ENCODE data around the gene L3MBTL4. TPM values are rescaled to one million over a fixed set of nuclear protein-coding genes. Genes with fewer than 3 reads are reported as not detected.

L3MBTL4 gene
- total RNA-seq, 1 donor from 2014 or later: 16.2 TPM

- TF ChIP-seq, protein P1, sequence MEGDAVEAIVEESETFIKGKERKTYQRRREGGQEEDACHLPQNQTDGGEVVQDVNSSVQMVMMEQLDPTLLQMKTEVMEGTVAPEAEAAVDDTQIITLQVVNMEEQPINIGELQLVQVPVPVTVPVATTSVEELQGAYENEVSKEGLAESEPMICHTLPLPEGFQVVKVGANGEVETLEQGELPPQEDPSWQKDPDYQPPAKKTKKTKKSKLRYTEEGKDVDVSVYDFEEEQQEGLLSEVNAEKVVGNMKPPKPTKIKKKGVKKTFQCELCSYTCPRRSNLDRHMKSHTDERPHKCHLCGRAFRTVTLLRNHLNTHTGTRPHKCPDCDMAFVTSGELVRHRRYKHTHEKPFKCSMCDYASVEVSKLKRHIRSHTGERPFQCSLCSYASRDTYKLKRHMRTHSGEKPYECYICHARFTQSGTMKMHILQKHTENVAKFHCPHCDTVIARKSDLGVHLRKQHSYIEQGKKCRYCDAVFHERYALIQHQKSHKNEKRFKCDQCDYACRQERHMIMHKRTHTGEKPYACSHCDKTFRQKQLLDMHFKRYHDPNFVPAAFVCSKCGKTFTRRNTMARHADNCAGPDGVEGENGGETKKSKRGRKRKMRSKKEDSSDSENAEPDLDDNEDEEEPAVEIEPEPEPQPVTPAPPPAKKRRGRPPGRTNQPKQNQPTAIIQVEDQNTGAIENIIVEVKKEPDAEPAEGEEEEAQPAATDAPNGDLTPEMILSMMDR (IDR thresholded peaks at IDR 0.05): no peak
- Histone ChIP-seq H3K27ac (no peak overlapping the region), H3K9me3 (no peaks in the 10 kb centered on the region), H3K4me3 (no peak overlapping the region), H3K27me3 (no peaks in the 10 kb centered on the region), H3K4me1 (no peaks in the 10 kb centered on the region), H3K36me3 (no peaks in the 10 kb centered on the region)
- no peak for ATAC-seq
- intact Hi-C loops (cut with DNase I): no loop called here
- no peak for DNase-seq
Measured at GRCh38 chr18:5969989-5970403, 444.7 kb downstream of the L3MBTL4 start.

- Histone ChIP-seq H3K4me3 (no peak overlapping the region), H3K27me3 (no peaks in the 10 kb centered on the region), H3K4me1 (no peaks in the 10 kb centered on the region), H3K36me3 (no peaks in the 10 kb centered on the region), H3K9me3 (no peaks in the 10 kb centered on the region), H3K27ac (no peak overlapping the region)
- TF ChIP-seq, protein P1 (IDR thresholded peaks at IDR 0.05): no peak
- no peak for ATAC-seq
- DNase-seq: no peak
- intact Hi-C loops (cut with DNase I): no loop called here
Measured at GRCh38 chr18:5969355-5969988, 445.2 kb downstream of the L3MBTL4 start.

- Histone ChIP-seq H3K27me3 (no peaks in the 10 kb centered on the region), H3K27ac (no peak overlapping the region), H3K9me3 (no peaks in the 10 kb centered on the region), H3K4me3 (no peak overlapping the region), H3K36me3 (no peaks in the 10 kb centered on the region), H3K4me1 (no peaks in the 10 kb centered on the region)
- no peak for DNase-seq
- intact Hi-C loops (cut with DNase I): no loop called here
- TF ChIP-seq, protein P1 (IDR thresholded peaks at IDR 0.05): no peak
- no peak for ATAC-seq
Measured at GRCh38 chr18:5967666-5968065, 447.0 kb downstream of the L3MBTL4 start.

- Histone ChIP-seq H3K9me3 (no peaks in the 10 kb centered on the region), H3K27ac (no peak overlapping the region), H3K36me3 (no peaks in the 10 kb centered on the region), H3K4me3 (no peak overlapping the region), H3K27me3 (no peaks in the 10 kb centered on the region), H3K4me1 (no peaks in the 10 kb centered on the region)
- TF ChIP-seq, protein P1 (IDR thresholded peaks at IDR 0.05): no peak
- DNase-seq: no peak
- intact Hi-C loops (cut with DNase I): no loop called here
- ATAC-seq: no peak
Measured at GRCh38 chr18:5967007-5967406, 447.7 kb downstream of the L3MBTL4 start.

DNA sequence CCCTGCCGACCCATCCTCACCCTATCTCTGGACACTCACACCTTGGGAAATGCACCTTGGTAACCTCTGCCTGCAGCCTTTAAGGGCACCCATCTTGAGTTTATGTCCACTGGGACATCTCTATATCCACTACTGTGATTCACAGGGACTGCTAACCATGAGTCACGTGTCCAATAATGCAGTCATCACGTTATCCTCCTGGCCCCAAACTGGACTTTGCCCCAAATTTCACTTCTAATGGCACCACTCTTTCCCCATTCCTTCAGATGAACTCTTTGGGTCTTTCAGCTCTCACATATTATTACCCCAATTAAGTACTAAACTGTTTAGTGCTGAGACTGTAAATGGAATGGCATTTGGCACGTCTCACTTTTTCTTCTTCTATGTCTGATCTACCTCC is 448.2 kb downstream of the L3MBTL4 start:
- Histone ChIP-seq H3K27ac (no peak overlapping the region), H3K36me3 (no peaks in the 10 kb centered on the region), H3K4me1 (no peaks in the 10 kb centered on the region), H3K27me3 (no peaks in the 10 kb centered on the region), H3K4me3 (no peak overlapping the region), H3K9me3 (no peaks in the 10 kb centered on the region)
- intact Hi-C loops (cut with DNase I): no loop called here
- no peak for ATAC-seq
- no peak for DNase-seq
- TF ChIP-seq, protein P1 (IDR thresholded peaks at IDR 0.05): no peak

GRCh38 chr18:5964996-5965395 is 449.7 kb downstream of the L3MBTL4 start:
- Histone ChIP-seq H3K4me1 (no peaks in the 10 kb centered on the region), H3K4me3 (no peak overlapping the region), H3K27me3 (no peaks in the 10 kb centered on the region), H3K27ac (no peak overlapping the region), H3K36me3 (no peaks in the 10 kb centered on the region), H3K9me3 (no peaks in the 10 kb centered on the region)
- no peak for ATAC-seq
- DNase-seq: no peak
- intact Hi-C loops (cut with DNase I): no loop called here
- TF ChIP-seq, protein P1 (IDR thresholded peaks at IDR 0.05): no peak
